ENCODE results near the gene NF1.

DNA sequence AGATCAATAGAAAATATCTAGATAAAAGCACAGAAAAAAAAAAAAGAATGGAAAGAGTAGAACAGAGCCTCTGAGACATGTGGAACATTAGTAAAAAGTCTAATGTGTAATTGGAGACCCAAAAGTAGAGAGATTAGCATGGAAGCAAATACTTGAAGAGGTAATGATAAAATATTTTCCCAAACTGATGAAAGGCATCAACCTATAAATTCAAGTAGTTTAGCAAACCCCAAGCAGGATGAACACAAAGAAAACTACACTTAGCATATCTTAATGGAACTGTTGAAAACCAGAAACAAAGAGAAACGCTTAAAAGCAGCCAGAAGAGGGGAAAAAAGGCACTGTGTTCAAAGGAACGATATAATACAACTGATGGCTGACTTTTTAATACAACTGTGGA, 16.4 kb downstream of the NF1 start:
- TF ChIP-seq, protein P1, sequence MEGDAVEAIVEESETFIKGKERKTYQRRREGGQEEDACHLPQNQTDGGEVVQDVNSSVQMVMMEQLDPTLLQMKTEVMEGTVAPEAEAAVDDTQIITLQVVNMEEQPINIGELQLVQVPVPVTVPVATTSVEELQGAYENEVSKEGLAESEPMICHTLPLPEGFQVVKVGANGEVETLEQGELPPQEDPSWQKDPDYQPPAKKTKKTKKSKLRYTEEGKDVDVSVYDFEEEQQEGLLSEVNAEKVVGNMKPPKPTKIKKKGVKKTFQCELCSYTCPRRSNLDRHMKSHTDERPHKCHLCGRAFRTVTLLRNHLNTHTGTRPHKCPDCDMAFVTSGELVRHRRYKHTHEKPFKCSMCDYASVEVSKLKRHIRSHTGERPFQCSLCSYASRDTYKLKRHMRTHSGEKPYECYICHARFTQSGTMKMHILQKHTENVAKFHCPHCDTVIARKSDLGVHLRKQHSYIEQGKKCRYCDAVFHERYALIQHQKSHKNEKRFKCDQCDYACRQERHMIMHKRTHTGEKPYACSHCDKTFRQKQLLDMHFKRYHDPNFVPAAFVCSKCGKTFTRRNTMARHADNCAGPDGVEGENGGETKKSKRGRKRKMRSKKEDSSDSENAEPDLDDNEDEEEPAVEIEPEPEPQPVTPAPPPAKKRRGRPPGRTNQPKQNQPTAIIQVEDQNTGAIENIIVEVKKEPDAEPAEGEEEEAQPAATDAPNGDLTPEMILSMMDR (IDR thresholded peaks at IDR 0.05): no peak
- TF ChIP-seq EP300 (IDR thresholded peaks at IDR 0.05) (no peak), POLR2A (IDR thresholded peaks at IDR 0.05; ENCODE audit: low read depth) (no peak)
